SK-N-SH (cell line): ENCODE measurements around the gene UTY. TPM values are rescaled to one million over a fixed set of nuclear protein-coding genes. Genes with fewer than 3 reads are reported as not detected.

Source experiments
- CTCF ChIA-PET: fragments of 300-600, 350-600 bp; formaldehyde crosslinking; extraction: SDS; loops from one replicate; lab custom pipeline; 2021; lab: Yijun Ruan, JAX
- POLR2A ChIA-PET: fragments of 350-600 bp; sonication (Branson Sonifier 250); formaldehyde crosslinking; extraction: SDS; loops from one replicate; lab custom pipeline; 2020; ENCODE audit warnings: antibody characterized with exemption, inconsistent platforms; lab: Yijun Ruan, JAX
- DNase-seq: peaks from one replicate; pipeline ENCODE4 v3.0.0; 2012
- H2AFZ ChIP-seq: fragments of 200-600 bp; sonication (generic); 2 replicates; pipeline ENCODE4 v1.8.1; 2016; ENCODE audit warnings: antibody characterized with exemption, mild to moderate bottlenecking, low read depth
- H3F3A ChIP-seq: fragments of 200-600 bp; sonication (generic); replicated peaks from 2 replicates; pipeline ENCODE3; 2016; ENCODE audit warnings: antibody characterized with exemption, mild to moderate bottlenecking; ENCODE audit not compliant: insufficient read depth
- H3K27ac ChIP-seq, 2 experiments: fragments of 200-500 bp in 1 of 2; fragments of 200-600 bp in 1 of 2; sonication (Bioruptor generic) in 1 of 2; sonication (generic), shearing (Covaris generic) in 1 of 2; 2 replicates each; pipeline versions ENCODE4 v1.5.1 to v1.6.1; 2014 to 2016; ENCODE audit warnings: low read depth in 2 of 2, inconsistent platforms in 1 of 2, low read length in 1 of 2, mild to moderate bottlenecking in 1 of 2, mixed read lengths in 1 of 2
- H3K27me3 ChIP-seq: fragments of 200-600 bp; sonication (generic), shearing (Covaris generic); 2 replicates; pipeline ENCODE4 v1.6.1; 2016; ENCODE audit warnings: mixed run types; ENCODE audit not compliant: insufficient read depth
- H3K36me3 ChIP-seq, 2 experiments: fragments of 200-500 bp in 1 of 2; fragments of 200-600 bp in 1 of 2; sonication (Bioruptor generic) in 1 of 2; sonication (generic) in 1 of 2; replicated peaks in 1 of 2; 2 replicates each; pipeline versions ENCODE3 to v1.5.1; 2014 to 2016; ENCODE audit warnings: low read length in 1 of 2, mild to moderate bottlenecking in 1 of 2; ENCODE audit not compliant: insufficient read depth in 2 of 2, control insufficient read depth in 1 of 2
- H3K4me1 ChIP-seq, 2 experiments: fragments of 200-500 bp in 1 of 2; fragments of 200-600 bp in 1 of 2; sonication (Bioruptor generic) in 1 of 2; sonication (generic), shearing (Covaris generic) in 1 of 2; 2 replicates each; pipeline versions ENCODE4 v1.5.1 to v1.6.1; 2014 to 2016; ENCODE audit warnings: low read depth in 1 of 2, low read length in 1 of 2, mixed run types in 1 of 2; ENCODE audit not compliant: insufficient read depth in 2 of 2, control insufficient read depth in 1 of 2
- H3K4me2 ChIP-seq: fragments of 200-600 bp; sonication (generic), shearing (Covaris generic); 2 replicates; pipeline ENCODE4 v1.6.1; 2017; ENCODE audit warnings: mixed run types
- H3K4me3 ChIP-seq, 2 experiments: fragments of 200-500 bp in 1 of 2; fragments of 200-600 bp in 1 of 2; sonication (Bioruptor generic) in 1 of 2; sonication (generic), shearing (Covaris generic) in 1 of 2; 2 replicates each; pipeline versions ENCODE4 v1.5.1 to v1.8.1; 2014 to 2016; ENCODE audit warnings: low read depth in 2 of 2, inconsistent platforms in 1 of 2, low read length in 1 of 2, mild to moderate bottlenecking in 1 of 2, mixed read lengths in 1 of 2, moderate library complexity in 1 of 2
- H3K79me2 ChIP-seq: fragments of 200-600 bp; sonication (generic); 2 replicates; pipeline ENCODE4 v1.8.1; 2017; ENCODE audit warnings: mild to moderate bottlenecking; ENCODE audit not compliant: insufficient read depth
- H3K9ac ChIP-seq: fragments of 200-600 bp; sonication (generic); 2 replicates; pipeline ENCODE4 v1.6.1; 2017; ENCODE audit warnings: mixed run types
- H3K9me2 ChIP-seq: fragments of 200-600 bp; sonication (generic); 2 replicates; pipeline ENCODE4 v1.6.1; 2017; ENCODE audit warnings: mixed run types
- H3K9me3 ChIP-seq: fragments of 200-600 bp; sonication (generic); 2 replicates; pipeline ENCODE4 v1.6.1; 2017; ENCODE audit warnings: mixed run types, mild to moderate bottlenecking, moderate library complexity
- H4K20me1 ChIP-seq: fragments of 200-600 bp; sonication (generic); 2 replicates; pipeline ENCODE4 v1.6.1; 2017; ENCODE audit warnings: mild to moderate bottlenecking, mixed run types; ENCODE audit not compliant: insufficient read depth
- CHD2 ChIP-seq: fragments of 150-350 bp; IDR thresholded peaks from 2 replicates; pipeline ENCODE4 v1.6.1; 2018; ENCODE audit warnings: low read length; ENCODE audit not compliant: partially characterized antibody
- EP300 ChIP-seq, 2 experiments: IDR thresholded peaks; 2 replicates each; pipeline versions ENCODE4 v1.4.0 to v1.6.1; 2012; ENCODE audit warnings: borderline replicate concordance in 1 of 2, low read depth in 1 of 2, low read length in 1 of 2
- FOSL2 ChIP-seq: IDR thresholded peaks from 2 replicates; pipeline ENCODE4 v1.4.0; 2012; ENCODE audit warnings: low read depth, mild to moderate bottlenecking, moderate library complexity, borderline replicate concordance
- GABPA ChIP-seq: IDR thresholded peaks from 2 replicates; pipeline ENCODE4 v1.4.0; 2012; ENCODE audit warnings: low read depth, mild to moderate bottlenecking
- JUND ChIP-seq: IDR thresholded peaks from 2 replicates; pipeline ENCODE4 v1.4.0; 2012
- MAX ChIP-seq: IDR thresholded peaks from 2 replicates; pipeline ENCODE4 v1.4.0; 2012; ENCODE audit warnings: low read depth
- MEF2A ChIP-seq: IDR thresholded peaks from 2 replicates; pipeline ENCODE4 v1.4.0; 2012; ENCODE audit warnings: low read depth, borderline replicate concordance
- MXI1 ChIP-seq: IDR thresholded peaks from 2 replicates; pipeline ENCODE4 v1.6.1; 2012; ENCODE audit warnings: mild to moderate bottlenecking, low read depth, low read length, improper control_type of control experiment
- PBX3 ChIP-seq: IDR thresholded peaks from 2 replicates; pipeline ENCODE4; 2012
- POLR2AphosphoS5 ChIP-seq: IDR thresholded peaks from 2 replicates; pipeline ENCODE4 v1.6.1; 2012; ENCODE audit warnings: low read depth, low read length
- RCOR1 ChIP-seq: fragments of 150-350 bp; IDR thresholded peaks from 2 replicates; pipeline ENCODE4 v1.6.1; 2017; ENCODE audit warnings: antibody characterized with exemption, low read length
- RFX5 ChIP-seq: IDR thresholded peaks from 2 replicates; pipeline ENCODE4 v1.6.1; 2012; ENCODE audit warnings: mild to moderate bottlenecking, improper control_type of control experiment, low read length
- SIN3A ChIP-seq: IDR thresholded peaks from 2 replicates; pipeline ENCODE4 v1.6.1; 2012; ENCODE audit warnings: low read depth, mild to moderate bottlenecking, low read length, moderate library complexity, borderline replicate concordance
- TAF1 ChIP-seq: IDR thresholded peaks from 2 replicates; pipeline ENCODE4 v1.6.1; 2012; ENCODE audit warnings: low read depth, mild to moderate bottlenecking, low read length, moderate library complexity, borderline replicate concordance
- ZBTB33 ChIP-seq: IDR thresholded peaks from 2 replicates; pipeline ENCODE4 v1.4.0; 2012; ENCODE audit warnings: low read depth, borderline replicate concordance
- polyA plus RNA-seq, 3 experiments: library from polyadenylated mRNA; depleted of rRNA; stranded (reverse); fragments of >200 nt; gene quantifications; 2 replicates each; pipeline ENCODE4 v1.2.3, GENCODE V29; 2012
- TF ChIP-seq, protein P1 (sequence below): IDR thresholded peaks from 2 replicates; pipeline ENCODE4 v1.6.1; 2012; ENCODE audit warnings: mild to moderate bottlenecking, low read depth, low read length, moderate library complexity
- TF ChIP-seq, protein P2 (sequence below): fragments of 150-350 bp; IDR thresholded peaks from 2 replicates; pipeline ENCODE4 v1.6.1; 2016; ENCODE audit warnings: mild to moderate bottlenecking, low read depth, low read length

Gene UTY
- polyA plus RNA-seq, 1 of the 3 experiments (the other 2 are of a cell fraction): not detected

GRCh38 chrY:13415556-13415955, 64.3 kb downstream of the UTY start:
- no peak for DNase-seq

More at GRCh38 chrY:13415556-13415955, 64.3 kb downstream of the UTY start:
- Histone ChIP-seq H2AFZ (no peak overlapping the region), H3K9me2 (no peaks in the 10 kb centered on the region), H3K9me3 (no peaks in the 10 kb centered on the region), H3K4me2 (no peak overlapping the region), H3K9ac (no peak overlapping the region), H3K4me1 (no peaks in the 10 kb centered on the region), H3K27ac (no peak overlapping the region), H3K27me3 (no peaks in the 10 kb centered on the region), H3K36me3 (no peaks in the 10 kb centered on the region), H3F3A (no peaks in the 10 kb centered on the region), H3K4me3 (no peak overlapping the region), H3K79me2 (no peaks in the 10 kb centered on the region), H4K20me1 (no peaks in the 10 kb centered on the region)
- TF ChIP-seq JUND (no peak), PBX3 (no peak), CHD2 (no peak), ZBTB33 (no peak), TAF1 (no peak), EP300 (IDR thresholded peaks at IDR 0.05; ENCODE audit: borderline replicate concordance in 1 of 2, low read depth in 1 of 2, low read length in 1 of 2) (no peak), MAX (no peak), POLR2AphosphoS5 (no peak), MEF2A (no peak), RCOR1 (no peak), GABPA (no peak), RFX5 (no peak), FOSL2 (no peak), SIN3A (no peak), MXI1 (no peak)
- TF ChIP-seq, protein P1, sequence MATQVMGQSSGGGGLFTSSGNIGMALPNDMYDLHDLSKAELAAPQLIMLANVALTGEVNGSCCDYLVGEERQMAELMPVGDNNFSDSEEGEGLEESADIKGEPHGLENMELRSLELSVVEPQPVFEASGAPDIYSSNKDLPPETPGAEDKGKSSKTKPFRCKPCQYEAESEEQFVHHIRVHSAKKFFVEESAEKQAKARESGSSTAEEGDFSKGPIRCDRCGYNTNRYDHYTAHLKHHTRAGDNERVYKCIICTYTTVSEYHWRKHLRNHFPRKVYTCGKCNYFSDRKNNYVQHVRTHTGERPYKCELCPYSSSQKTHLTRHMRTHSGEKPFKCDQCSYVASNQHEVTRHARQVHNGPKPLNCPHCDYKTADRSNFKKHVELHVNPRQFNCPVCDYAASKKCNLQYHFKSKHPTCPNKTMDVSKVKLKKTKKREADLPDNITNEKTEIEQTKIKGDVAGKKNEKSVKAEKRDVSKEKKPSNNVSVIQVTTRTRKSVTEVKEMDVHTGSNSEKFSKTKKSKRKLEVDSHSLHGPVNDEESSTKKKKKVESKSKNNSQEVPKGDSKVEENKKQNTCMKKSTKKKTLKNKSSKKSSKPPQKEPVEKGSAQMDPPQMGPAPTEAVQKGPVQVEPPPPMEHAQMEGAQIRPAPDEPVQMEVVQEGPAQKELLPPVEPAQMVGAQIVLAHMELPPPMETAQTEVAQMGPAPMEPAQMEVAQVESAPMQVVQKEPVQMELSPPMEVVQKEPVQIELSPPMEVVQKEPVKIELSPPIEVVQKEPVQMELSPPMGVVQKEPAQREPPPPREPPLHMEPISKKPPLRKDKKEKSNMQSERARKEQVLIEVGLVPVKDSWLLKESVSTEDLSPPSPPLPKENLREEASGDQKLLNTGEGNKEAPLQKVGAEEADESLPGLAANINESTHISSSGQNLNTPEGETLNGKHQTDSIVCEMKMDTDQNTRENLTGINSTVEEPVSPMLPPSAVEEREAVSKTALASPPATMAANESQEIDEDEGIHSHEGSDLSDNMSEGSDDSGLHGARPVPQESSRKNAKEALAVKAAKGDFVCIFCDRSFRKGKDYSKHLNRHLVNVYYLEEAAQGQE: no peak
- TF ChIP-seq, protein P2, sequence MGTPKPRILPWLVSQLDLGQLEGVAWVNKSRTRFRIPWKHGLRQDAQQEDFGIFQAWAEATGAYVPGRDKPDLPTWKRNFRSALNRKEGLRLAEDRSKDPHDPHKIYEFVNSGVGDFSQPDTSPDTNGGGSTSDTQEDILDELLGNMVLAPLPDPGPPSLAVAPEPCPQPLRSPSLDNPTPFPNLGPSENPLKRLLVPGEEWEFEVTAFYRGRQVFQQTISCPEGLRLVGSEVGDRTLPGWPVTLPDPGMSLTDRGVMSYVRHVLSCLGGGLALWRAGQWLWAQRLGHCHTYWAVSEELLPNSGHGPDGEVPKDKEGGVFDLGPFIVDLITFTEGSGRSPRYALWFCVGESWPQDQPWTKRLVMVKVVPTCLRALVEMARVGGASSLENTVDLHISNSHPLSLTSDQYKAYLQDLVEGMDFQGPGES: no peak
- ChIA-PET POLR2A (no interaction called here), CTCF (no interaction called here)
